Measurements from ENCODE around the gene ADIRF. TPM values are rescaled to one million over a fixed set of nuclear protein-coding genes. Genes with fewer than 3 reads are reported as not detected.
"Not testable (repeated sequence)": the region's sequence is repeated elsewhere in the genome, so short reads cannot be mapped to it uniquely, and the experiment has no call there.

Gene ADIRF
- polyA plus RNA-seq, 1 donor from 2014 or later: not detected

DNA sequence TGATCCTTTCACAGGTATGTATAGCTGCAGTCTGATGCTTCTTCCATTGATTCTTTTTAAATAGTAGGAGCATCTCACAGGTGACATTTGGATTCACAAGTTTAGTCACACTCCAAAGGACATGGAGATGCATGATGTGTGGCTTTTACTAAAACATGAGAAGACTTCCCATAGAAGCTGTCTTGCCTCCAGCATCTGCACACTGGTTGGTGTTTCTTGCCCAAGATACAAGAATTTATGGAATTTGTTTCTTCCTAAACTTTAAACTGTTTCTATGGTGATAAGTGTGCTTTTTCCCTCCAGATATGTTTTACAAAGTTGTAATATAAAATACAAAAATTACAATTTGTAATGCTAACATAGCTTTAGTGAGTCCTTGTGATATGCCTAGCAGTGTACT is 24.2 kb downstream of the ADIRF start:
- H3K27me3 ChIP-seq (ENCODE audit: insufficient read depth, low read depth, low read length): no peaks in the 10 kb centered on the region
- no peaks in the 10 kb centered on the region for H3F3A ChIP-seq (ENCODE audit: insufficient read depth, low read length, poor library complexity, severe bottlenecking)
- TF ChIP-seq POLR2AphosphoS5 (IDR thresholded peaks at IDR 0.05) (no peak), TAF1 (IDR thresholded peaks at IDR 0.05; ENCODE audit: low read depth) (no peak), REST (IDR thresholded peaks at IDR 0.05; ENCODE audit: borderline replicate concordance) (no peak), EZH2 (IDR thresholded peaks at IDR 0.05; ENCODE audit: borderline replicate concordance, insufficient read depth, low read length, poor library complexity, severe bottlenecking) (no peak), CTCF (IDR thresholded peaks at IDR 0.05; ENCODE audit: poor library complexity, severe bottlenecking) (no peak), SMC3 (conservative IDR thresholded peaks at IDR 0.05; ENCODE audit: poor library complexity) (no peak), MXI1 (conservative IDR thresholded peaks at IDR 0.05; ENCODE audit: poor library complexity, severe bottlenecking) (no peak), EP300 (conservative IDR thresholded peaks at IDR 0.05; ENCODE audit: poor library complexity, severe bottlenecking) (no peak), RAD21 (conservative IDR thresholded peaks at IDR 0.05) (no peak)
- no peaks in the 10 kb centered on the region for H3K36me3 ChIP-seq (ENCODE audit: insufficient read depth, low read length)
- no peak overlapping the region for H3K27ac ChIP-seq (ENCODE audit: low read length)
- H3K79me2 ChIP-seq (replicated peaks; ENCODE audit: insufficient read depth, low read length): no peaks in the 10 kb centered on the region
- no peak overlapping the region for H3K9ac ChIP-seq (ENCODE audit: low read length)
- no peaks in the 10 kb centered on the region for H3K9me3 ChIP-seq (ENCODE audit: low read length)
- no peak overlapping the region for H3K4me2 ChIP-seq (ENCODE audit: low read length)
- H3K9me2 ChIP-seq (ENCODE audit: insufficient read depth, low read length): no peaks in the 10 kb centered on the region
- no peaks in the 10 kb centered on the region for H4K20me1 ChIP-seq (ENCODE audit: insufficient read depth)
- H3K4me3 ChIP-seq (ENCODE audit: low read length): no peak overlapping the region
- no peak overlapping the region for H2AFZ ChIP-seq (ENCODE audit: low read depth, low read length)

- TF ChIP-seq RAD21 (conservative IDR thresholded peaks at IDR 0.05) (no peak), POLR2AphosphoS5 (IDR thresholded peaks at IDR 0.05) (no peak), MXI1 (conservative IDR thresholded peaks at IDR 0.05; ENCODE audit: poor library complexity, severe bottlenecking) (no peak), CTCF (IDR thresholded peaks at IDR 0.05; ENCODE audit: poor library complexity, severe bottlenecking) (no peak), EP300 (conservative IDR thresholded peaks at IDR 0.05; ENCODE audit: poor library complexity, severe bottlenecking) (no peak), REST (IDR thresholded peaks at IDR 0.05; ENCODE audit: borderline replicate concordance) (no peak), SMC3 (conservative IDR thresholded peaks at IDR 0.05; ENCODE audit: poor library complexity) (no peak), EZH2 (IDR thresholded peaks at IDR 0.05; ENCODE audit: borderline replicate concordance, insufficient read depth, low read length, poor library complexity, severe bottlenecking) (no peak)
- H3K36me3 ChIP-seq (ENCODE audit: insufficient read depth, low read length): no peaks in the 10 kb centered on the region
- no peaks in the 10 kb centered on the region for H3F3A ChIP-seq (ENCODE audit: insufficient read depth, low read length, poor library complexity, severe bottlenecking)
- H3K27me3 ChIP-seq (ENCODE audit: insufficient read depth, low read depth, low read length): no peaks in the 10 kb centered on the region
- no peaks in the 10 kb centered on the region for H3K9me3 ChIP-seq (ENCODE audit: low read length)
- no peak overlapping the region for H3K27ac ChIP-seq (ENCODE audit: low read length)
- H3K79me2 ChIP-seq (replicated peaks; ENCODE audit: insufficient read depth, low read length): no peaks in the 10 kb centered on the region
- no peak overlapping the region for H3K9ac ChIP-seq (ENCODE audit: low read length)
- H2AFZ ChIP-seq (ENCODE audit: low read depth, low read length): no peak overlapping the region
- no peak overlapping the region for H3K4me2 ChIP-seq (ENCODE audit: low read length)
- no peaks in the 10 kb centered on the region for H4K20me1 ChIP-seq (ENCODE audit: insufficient read depth)
- H3K4me3 ChIP-seq (ENCODE audit: low read length): no peak overlapping the region
- no peaks in the 10 kb centered on the region for H3K9me2 ChIP-seq (ENCODE audit: insufficient read depth, low read length)
Measured at GRCh38 chr10:86992929-86993328, 24.6 kb downstream of the ADIRF start.

- H4K20me1 ChIP-seq (ENCODE audit: insufficient read depth); H3K27ac ChIP-seq (ENCODE audit: low read length); H3K9ac ChIP-seq (ENCODE audit: low read length); H3F3A ChIP-seq (ENCODE audit: insufficient read depth, low read length, poor library complexity, severe bottlenecking); H2AFZ ChIP-seq (ENCODE audit: low read depth, low read length); H3K9me3 ChIP-seq (ENCODE audit: low read length); H3K79me2 ChIP-seq (replicated peaks; ENCODE audit: insufficient read depth, low read length); H3K4me3 ChIP-seq (ENCODE audit: low read length); H3K27me3 ChIP-seq (ENCODE audit: insufficient read depth, low read depth, low read length); H3K9me2 ChIP-seq (ENCODE audit: insufficient read depth, low read length); H3K36me3 ChIP-seq (ENCODE audit: insufficient read depth, low read length); H3K4me2 ChIP-seq (ENCODE audit: low read length): not testable (repeated sequence)
Measured at GRCh38 chr10:86999802-87000403, 31.6 kb downstream of the ADIRF start.
